ENCODE results near the gene CES3.

Gene CES3

DNA sequence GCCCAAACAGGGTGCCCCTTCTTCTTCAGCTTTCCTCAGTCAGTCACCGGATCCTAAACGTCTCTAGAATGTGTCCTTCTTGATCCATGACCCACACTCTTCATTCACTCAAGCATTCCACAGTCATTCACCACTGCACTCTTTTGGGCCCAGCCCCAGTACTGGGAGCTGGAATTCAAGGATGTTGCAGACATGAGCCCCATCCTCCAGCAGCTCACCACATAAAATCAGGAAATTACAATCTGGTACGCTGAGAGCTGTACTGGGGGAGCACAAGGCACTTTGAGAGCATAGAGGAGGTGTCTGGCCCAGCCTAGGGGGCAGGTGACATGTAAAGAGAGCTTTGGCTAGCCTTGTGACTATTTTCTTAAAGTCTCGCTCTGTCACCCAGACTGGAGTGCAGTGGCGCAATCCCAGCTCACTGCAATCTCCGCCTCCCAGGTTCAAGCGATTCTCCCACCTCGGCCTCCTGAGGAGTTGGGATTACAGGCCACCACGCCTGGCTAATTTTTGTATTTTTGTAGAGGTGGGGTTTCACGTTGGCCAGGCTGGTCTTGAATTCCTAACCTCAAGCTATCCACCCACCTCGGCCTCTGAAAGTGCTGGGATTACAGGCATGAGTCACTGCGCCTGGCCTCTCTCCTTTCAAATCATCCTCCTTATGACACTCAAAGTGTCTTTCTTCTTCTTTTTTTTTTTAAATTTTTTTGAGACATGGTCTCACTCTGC, 46.0 kb downstream of the CES3 start:
- DNase-seq (ENCODE audit: low read depth): no peak

DNA sequence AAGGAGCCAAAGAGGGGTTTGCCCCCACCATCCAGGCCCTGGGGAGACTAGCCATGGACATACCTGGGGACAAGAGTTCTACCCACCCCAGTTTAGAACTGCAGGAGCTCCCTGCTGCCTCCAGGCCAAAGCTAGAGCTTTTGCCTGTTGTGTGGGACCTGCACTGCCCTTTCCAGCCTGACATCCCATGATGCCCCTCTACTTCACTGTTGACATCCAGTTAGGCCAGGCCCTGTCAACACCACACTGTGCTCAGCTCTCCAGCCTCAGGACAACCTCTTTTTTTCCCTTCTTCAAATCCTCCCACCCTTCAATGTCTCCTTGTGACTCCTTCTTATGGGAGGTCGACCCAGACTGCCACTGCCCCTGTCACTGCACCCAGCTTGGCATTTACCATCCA, 48.1 kb downstream of the CES3 start:
- DNase-seq (ENCODE audit: low read depth): no peak

DNA sequence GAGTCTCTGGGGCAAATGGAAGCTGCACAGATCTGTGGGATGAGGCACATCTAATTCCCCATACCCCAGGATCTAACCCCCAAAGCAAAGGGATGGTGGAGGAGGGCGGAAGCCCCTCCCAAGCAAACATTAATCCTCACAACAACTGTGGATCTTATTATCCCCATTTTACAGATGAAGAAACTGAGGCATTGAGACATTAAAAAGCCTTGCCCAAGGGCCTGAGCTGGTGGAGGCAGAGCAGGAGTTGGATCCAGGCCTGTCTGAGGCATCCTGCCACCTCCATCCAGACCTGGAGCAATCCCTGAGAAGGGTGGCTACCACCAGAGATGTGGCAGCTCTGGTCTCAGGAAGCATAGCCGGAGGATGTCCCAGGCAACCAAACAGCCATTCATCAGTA, 50.2 kb downstream of the CES3 start:
- no peak for DNase-seq (ENCODE audit: low read depth)

DNA sequence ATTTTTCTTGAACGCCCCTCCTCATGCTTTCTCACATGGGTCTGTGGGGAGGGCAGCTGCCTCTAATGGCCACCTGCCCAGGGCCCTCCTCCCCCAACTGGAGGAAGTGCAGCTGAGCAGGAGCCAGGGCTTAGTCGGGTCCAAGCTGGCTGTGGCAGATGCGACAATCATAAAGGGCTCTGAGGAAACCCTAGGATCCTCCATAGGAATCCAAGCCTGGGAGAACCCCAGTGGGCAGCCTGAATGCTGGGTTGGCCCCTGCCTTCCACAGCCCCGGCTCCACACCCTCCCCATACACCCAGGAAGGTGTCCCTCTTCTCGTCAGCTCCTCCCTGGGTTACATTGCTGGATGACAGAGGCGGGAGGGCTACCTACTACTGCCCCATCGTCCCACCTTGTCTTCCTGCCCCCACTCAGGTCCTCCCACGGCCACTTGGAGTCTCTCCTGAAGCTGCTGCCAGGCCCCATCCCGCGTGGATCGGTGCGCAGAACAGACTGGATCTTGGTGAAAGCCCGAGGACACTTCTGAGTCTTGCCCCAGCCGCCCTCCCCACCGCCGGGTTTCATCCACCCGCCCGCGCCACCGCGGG, 52.3 kb downstream of the CES3 start:
- DNase-seq (ENCODE audit: low read depth): no peak

- DNase-seq (ENCODE audit: low read depth): peak; percentile 52
Observed at GRCh38 chr16:67013823-67014633, 53.0 kb downstream of the CES3 start.

DNA sequence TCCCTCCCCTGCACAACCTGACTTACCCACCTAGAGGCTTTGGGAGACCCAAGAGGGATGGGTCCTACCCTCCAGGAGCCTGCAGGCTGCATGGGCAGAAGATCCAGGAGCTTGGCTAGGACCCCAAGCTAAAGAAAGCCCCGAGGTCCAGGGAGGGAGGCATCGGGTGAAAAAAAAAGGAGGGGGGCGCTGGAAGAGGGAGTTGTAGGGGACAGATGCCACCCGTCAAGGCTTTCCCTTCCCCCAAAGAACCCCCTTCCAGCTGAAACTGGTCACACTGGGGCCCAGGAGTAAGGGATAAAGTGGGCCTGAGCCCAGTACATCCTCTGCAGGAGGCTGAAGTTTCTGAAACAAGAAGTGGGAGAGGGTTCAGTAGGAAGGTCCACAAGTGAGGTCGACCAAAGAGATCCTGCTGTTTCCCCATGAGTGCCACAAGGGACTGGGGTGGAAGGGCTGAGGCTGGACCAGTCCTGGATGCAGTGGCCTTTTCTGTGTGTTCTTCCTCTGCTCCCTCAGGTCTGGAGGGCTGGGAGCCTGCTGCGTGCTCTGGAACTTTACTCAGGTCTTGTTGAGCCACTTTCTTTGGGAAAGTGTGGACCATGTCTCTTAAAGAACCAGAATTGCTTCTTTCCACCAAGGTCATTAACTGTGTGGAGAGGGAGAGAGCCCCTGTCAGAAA, 53.7 kb downstream of the CES3 start:
- no peak for DNase-seq (ENCODE audit: low read depth)

GRCh38 chr16:67015313-67015731, 54.3 kb downstream of the CES3 start:
- no peak for DNase-seq (ENCODE audit: low read depth)

DNA sequence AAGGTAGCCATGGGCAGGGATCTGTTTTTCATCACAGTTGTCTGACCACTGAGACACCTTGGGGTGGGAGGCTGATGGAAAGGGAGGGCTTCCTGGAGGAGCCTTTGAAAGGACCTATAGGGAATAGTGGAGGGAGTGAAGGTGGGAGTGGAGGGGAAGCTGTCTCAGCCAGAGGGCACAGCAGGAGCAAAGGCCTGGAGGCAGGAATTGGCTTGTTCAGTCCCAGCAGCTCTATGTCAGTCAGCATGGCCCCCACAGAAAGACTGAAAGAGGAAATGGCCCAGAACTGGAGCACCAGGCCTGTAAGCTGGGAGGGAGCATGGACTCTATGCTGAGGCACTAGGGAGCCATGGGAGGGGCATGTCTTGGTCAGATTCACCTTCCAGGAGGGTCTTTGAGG, 55.1 kb downstream of the CES3 start:
- DNase-seq (ENCODE audit: low read depth): no peak

GRCh38 chr16:67016681-67017420, 55.8 kb downstream of the CES3 start:
- no peak for DNase-seq (ENCODE audit: low read depth)

DNA sequence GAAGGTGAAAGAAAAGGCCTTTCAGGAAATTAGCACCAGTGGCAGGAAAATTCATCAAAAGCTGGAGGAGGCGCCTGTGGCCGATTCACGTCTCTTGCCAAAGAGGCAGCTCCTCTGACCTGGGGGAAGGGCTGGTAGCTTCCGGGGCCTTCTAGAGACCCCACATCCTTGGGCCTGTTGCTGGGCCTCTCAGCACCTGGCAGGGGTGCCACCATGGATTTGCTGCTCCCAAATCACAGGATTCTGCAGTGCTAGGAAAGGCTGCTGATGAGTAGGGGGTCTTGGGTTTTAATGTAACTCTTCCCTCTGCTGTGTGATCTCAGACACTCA, 56.3 kb downstream of the CES3 start:
- DNase-seq (ENCODE audit: low read depth): no peak

DNA sequence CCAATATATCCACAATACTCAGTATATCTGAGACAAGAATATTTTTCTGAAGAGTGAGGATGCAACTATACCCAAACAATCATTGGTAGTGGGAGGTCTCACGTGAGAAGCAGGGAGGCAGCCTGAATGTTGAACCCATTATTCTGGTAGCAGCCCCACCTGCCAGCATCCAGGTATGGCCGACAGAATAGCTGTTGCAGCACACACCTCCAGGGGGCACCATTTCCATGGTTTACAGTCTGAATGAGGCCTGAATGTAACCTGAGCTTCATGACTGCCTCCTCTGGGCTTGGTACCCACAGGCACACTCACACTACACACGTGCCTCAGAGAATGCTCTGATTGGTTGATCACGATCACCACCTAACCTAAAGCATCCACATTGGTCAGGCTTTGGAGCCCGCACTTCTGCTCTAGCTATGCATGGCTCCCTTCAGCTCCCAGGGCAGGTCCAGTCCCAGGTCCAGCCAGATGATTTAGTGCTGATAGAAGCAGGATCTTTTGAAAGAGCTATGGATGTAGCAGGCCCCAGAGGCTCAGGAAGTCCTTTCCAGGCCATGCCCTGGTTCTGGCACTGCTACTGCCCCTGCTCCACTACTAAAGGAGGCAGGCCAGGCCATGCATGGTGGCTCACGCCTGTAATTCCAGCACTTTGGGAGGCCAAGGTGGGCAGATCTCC, 56.9 kb downstream of the CES3 start:
- DNase-seq (ENCODE audit: low read depth): peak; percentile 78

GRCh38 chr16:67019171-67019570, 58.1 kb downstream of the CES3 start:
- DNase-seq (ENCODE audit: low read depth): no peak

DNA sequence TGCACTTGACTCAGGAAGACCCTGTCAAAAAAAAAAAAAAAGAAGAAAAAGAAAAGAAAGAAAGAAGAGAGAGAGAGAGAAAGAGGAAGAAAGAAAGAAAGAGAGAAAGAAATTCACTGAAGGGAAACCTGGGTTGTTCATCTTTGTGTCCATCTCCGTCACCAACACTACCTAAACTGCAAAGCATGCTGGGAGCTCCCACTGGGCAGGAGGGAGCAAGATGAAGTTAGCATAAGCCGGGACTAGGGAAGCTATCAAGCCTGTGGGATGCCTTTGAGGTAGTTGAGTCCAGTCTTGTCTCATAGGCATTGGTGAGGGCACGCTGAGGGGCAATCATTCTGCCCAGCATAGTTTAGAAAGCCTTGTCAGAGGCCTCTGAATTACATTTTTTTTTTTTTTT, 60.3 kb downstream of the CES3 start:
- DNase-seq (ENCODE audit: low read depth): no peak

GRCh38 chr16:67022531-67023214, 61.6 kb downstream of the CES3 start:
- DNase-seq (ENCODE audit: low read depth): no peak

DNA sequence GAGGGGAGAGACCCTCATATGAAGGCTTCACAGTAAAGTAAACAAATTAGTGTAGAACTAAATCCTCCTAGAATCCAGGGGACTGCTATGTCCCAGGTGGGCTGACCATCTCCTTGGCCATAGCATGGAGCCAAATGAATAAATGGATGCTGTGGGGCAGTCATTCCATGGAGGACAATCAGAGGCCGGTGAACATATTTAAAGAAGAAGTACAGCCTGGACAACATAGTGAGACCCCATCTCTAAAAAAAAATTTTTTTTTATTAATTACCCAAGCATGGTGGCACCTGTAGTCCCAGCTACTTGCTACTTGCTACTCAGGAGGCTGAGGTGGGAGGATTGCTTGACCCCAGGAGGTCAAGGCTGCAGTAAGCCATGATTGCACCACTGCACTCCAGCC, 62.6 kb downstream of the CES3 start:
- DNase-seq (ENCODE audit: low read depth): no peak
